Keratinocyte (primary cell): ENCODE measurements around the gene TRIM25. TPM values are rescaled to one million over a fixed set of nuclear protein-coding genes. Genes with fewer than 3 reads are reported as not detected.

Source experiments
- DNase-seq: peaks from one replicate; pipeline ENCODE4 v3.0.0-alpha.2; 2011; ENCODE audit warnings: low read depth, missing footprints, low spot score
- FAIRE-seq: peaks from 2 replicates; lab custom pipeline; 2011; peaks lifted over from hg19 to GRCh38; lab: Jason Lieb, UNC
- H2AFZ ChIP-seq: 2 replicates; pipeline ENCODE4 v1.6.0; 2012; ENCODE audit warnings: low read length, control low read depth, inconsistent platforms; ENCODE audit not compliant: control insufficient read depth
- H3K27ac ChIP-seq: 2 replicates; pipeline ENCODE4 v1.5.1; 2011; ENCODE audit warnings: low read length; ENCODE audit not compliant: control insufficient read depth, insufficient read depth
- H3K27me3 ChIP-seq: 3 replicates; pipeline ENCODE4 v1.6.0; 2011; ENCODE audit warnings: low read length; ENCODE audit not compliant: control insufficient read depth, insufficient read depth; ENCODE audit errors: extremely low read depth
- H3K36me3 ChIP-seq, 2 experiments: 2 replicates in 1 of 2; 3 replicates in 1 of 2; pipeline ENCODE4 v1.5.1; 2011; ENCODE audit warnings: low read length in 2 of 2, mild to moderate bottlenecking in 1 of 2; ENCODE audit not compliant: control insufficient read depth in 2 of 2, insufficient read depth in 2 of 2; ENCODE audit errors: extremely low read depth in 1 of 2
- H3K4me1 ChIP-seq: 3 replicates; pipeline ENCODE4 v1.5.1; 2011; ENCODE audit warnings: low read length; ENCODE audit not compliant: control insufficient read depth, insufficient read depth; ENCODE audit errors: extremely low read depth
- H3K4me2 ChIP-seq: 3 replicates; pipeline ENCODE4 v1.6.0; 2011; ENCODE audit warnings: low read depth, low read length; ENCODE audit not compliant: control insufficient read depth, insufficient read depth; ENCODE audit errors: extremely low read depth
- H3K4me3 ChIP-seq, 3 experiments: fragments of 200-600 bp in 1 of 3; sonication (generic) in 1 of 3; 2 replicates in 2 of 3; 3 replicates in 1 of 3; pipeline ENCODE4 v1.5.1; 2011 to 2016; ENCODE audit warnings: low read length in 3 of 3, mild to moderate bottlenecking in 3 of 3, control low read depth in 2 of 3, inconsistent platforms in 1 of 3, low read depth in 1 of 3, mixed read lengths in 1 of 3, mixed run types in 1 of 3, moderate library complexity in 1 of 3; ENCODE audit not compliant: control insufficient read depth in 2 of 3, insufficient read depth in 2 of 3; ENCODE audit errors: extremely low read depth in 1 of 3
- H3K79me2 ChIP-seq: 2 replicates; pipeline ENCODE4 v1.6.0; 2012; ENCODE audit warnings: low read length; ENCODE audit not compliant: control insufficient read depth, insufficient read depth
- H3K9ac ChIP-seq: 3 replicates; pipeline ENCODE4 v1.6.0; 2011; ENCODE audit warnings: low read length; ENCODE audit not compliant: control insufficient read depth, insufficient read depth; ENCODE audit errors: extremely low read depth
- H3K9me1 ChIP-seq: 3 replicates; pipeline ENCODE4 v1.6.0; 2011; ENCODE audit warnings: low read length; ENCODE audit not compliant: control insufficient read depth, insufficient read depth; ENCODE audit errors: extremely low read depth
- H3K9me3 ChIP-seq: 2 replicates; pipeline ENCODE4 v1.5.1; 2012; ENCODE audit warnings: low read depth, low read length; ENCODE audit not compliant: control insufficient read depth
- H4K20me1 ChIP-seq: 3 replicates; pipeline ENCODE4 v1.6.0; 2011; ENCODE audit warnings: low read length; ENCODE audit not compliant: control insufficient read depth, insufficient read depth; ENCODE audit errors: extremely low read depth
- CTCF ChIP-seq, 3 experiments: IDR thresholded peaks in 1 of 3; conservative IDR thresholded peaks in 1 of 3; optimal IDR thresholded peaks in 1 of 3; 2 replicates in 2 of 3; 3 replicates in 1 of 3; pipeline versions ENCODE3 to v1.5.1; 2011; ENCODE audit warnings: low read length in 3 of 3, mild to moderate bottlenecking in 3 of 3, moderate library complexity in 2 of 3, control low read depth in 1 of 3, inconsistent platforms in 1 of 3; ENCODE audit not compliant: insufficient read depth in 2 of 3; ENCODE audit errors: extremely low read depth in 1 of 3
- EZH2 ChIP-seq: IDR thresholded peaks from one replicate; pipeline ENCODE4 v1.6.1; 2012; ENCODE audit warnings: inconsistent platforms, mild to moderate bottlenecking, low read length, moderate library complexity
- dilution Hi-C: fragments of 300-500 bp; cut with MboI; formaldehyde crosslinking; loops from one replicate; pipeline ENCODE4 v1.7.0; 2020; ENCODE audit warnings: low sequenced_read_pairs; ENCODE audit not compliant: extremely low pct_ligation_motif_present
- polyA plus RNA-seq, 5 experiments: library from polyadenylated mRNA; depleted of rRNA in 3 of 5; stranded (reverse) in 3 of 5; stranded (forward) in 1 of 5; unstranded in 1 of 5; fragments of >200 nt; gene quantifications; 1 replicate in 1 of 5; 2 replicates in 3 of 5; 3 replicates in 1 of 5; pipeline versions ENCODE4 v1.2.1 to v1.2.3, GENCODE V29; 2011 to 2012; ENCODE audit warnings: missing spikeins in 2 of 5, low read depth in 1 of 5, low replicate concordance in 1 of 5

TRIM25 gene
- polyA plus RNA-seq, 1 donor (not counting 4 experiments of a cell fraction or from before 2014, with no cell fraction given): 60.3 TPM

GRCh38 chr17:56881685-56882295, 32.1 kb downstream of the TRIM25 start:
- no peaks in the 10 kb centered on the region for H3K79me2 ChIP-seq
- H3K4me2 ChIP-seq: no peak overlapping the region
- no peak overlapping the region for H3K9ac ChIP-seq
- TF ChIP-seq EZH2: no peak
- TF ChIP-seq CTCF (optimal IDR thresholded peaks at IDR 0.05 in 1 of 3, IDR thresholded peaks at IDR 0.05 in 1 of 3, conservative IDR thresholded peaks at IDR 0.05 in 1 of 3; ENCODE audit: extremely low read depth in 1 of 3, insufficient read depth in 2 of 3, low read length in 3 of 3): no peak
- H3K4me1 ChIP-seq: no peaks in the 10 kb centered on the region
- H3K27me3 ChIP-seq: no peaks in the 10 kb centered on the region
- H3K9me3 ChIP-seq: no peaks in the 10 kb centered on the region
- H3K27ac ChIP-seq: no peak overlapping the region
- peaks cover 3% of the 10 kb centered on the region for H4K20me1 ChIP-seq
- no peaks in the 10 kb centered on the region for H3K9me1 ChIP-seq
- DNase-seq: no peak
- no peak overlapping the region for H2AFZ ChIP-seq
- dilution Hi-C loops: no loop called here
- H3K4me3 ChIP-seq: no peak overlapping the region
- H3K36me3 ChIP-seq: peaks cover 0 to 3% of the 10 kb centered on the region in 2 experiments
- FAIRE-seq: no peak

- no peaks in the 10 kb centered on the region for H3K36me3 ChIP-seq
- dilution Hi-C loops: no loop called here
- no peaks in the 10 kb centered on the region for H3K4me1 ChIP-seq
- no peak overlapping the region for H2AFZ ChIP-seq
- TF ChIP-seq CTCF (optimal IDR thresholded peaks at IDR 0.05 in 1 of 3, IDR thresholded peaks at IDR 0.05 in 1 of 3, conservative IDR thresholded peaks at IDR 0.05 in 1 of 3; ENCODE audit: extremely low read depth in 1 of 3, insufficient read depth in 2 of 3, low read length in 3 of 3): no peak
- TF ChIP-seq EZH2: no peak
- no peaks in the 10 kb centered on the region for H3K27me3 ChIP-seq
- H3K4me3 ChIP-seq: no peak overlapping the region
- FAIRE-seq (no peak), DNase-seq (no peak)
- H4K20me1 ChIP-seq: peaks cover 3% of the 10 kb centered on the region
- no peaks in the 10 kb centered on the region for H3K9me1 ChIP-seq
- no peak overlapping the region for H3K9ac ChIP-seq
- H3K9me3 ChIP-seq: no peaks in the 10 kb centered on the region
- H3K79me2 ChIP-seq: no peaks in the 10 kb centered on the region
- H3K4me2 ChIP-seq: no peak overlapping the region
- H3K27ac ChIP-seq: no peak overlapping the region
These were observed 33.3 kb downstream of the TRIM25 start for GRCh38 chr17:56880571-56880970.
